Measurements from ENCODE around the gene PPP1R1B. TPM values are rescaled to one million over a fixed set of nuclear protein-coding genes. Genes with fewer than 3 reads are reported as not detected.

Gene PPP1R1B
- total RNA-seq = 0.11 and 3.5 TPM in 2 replicates

DNA sequence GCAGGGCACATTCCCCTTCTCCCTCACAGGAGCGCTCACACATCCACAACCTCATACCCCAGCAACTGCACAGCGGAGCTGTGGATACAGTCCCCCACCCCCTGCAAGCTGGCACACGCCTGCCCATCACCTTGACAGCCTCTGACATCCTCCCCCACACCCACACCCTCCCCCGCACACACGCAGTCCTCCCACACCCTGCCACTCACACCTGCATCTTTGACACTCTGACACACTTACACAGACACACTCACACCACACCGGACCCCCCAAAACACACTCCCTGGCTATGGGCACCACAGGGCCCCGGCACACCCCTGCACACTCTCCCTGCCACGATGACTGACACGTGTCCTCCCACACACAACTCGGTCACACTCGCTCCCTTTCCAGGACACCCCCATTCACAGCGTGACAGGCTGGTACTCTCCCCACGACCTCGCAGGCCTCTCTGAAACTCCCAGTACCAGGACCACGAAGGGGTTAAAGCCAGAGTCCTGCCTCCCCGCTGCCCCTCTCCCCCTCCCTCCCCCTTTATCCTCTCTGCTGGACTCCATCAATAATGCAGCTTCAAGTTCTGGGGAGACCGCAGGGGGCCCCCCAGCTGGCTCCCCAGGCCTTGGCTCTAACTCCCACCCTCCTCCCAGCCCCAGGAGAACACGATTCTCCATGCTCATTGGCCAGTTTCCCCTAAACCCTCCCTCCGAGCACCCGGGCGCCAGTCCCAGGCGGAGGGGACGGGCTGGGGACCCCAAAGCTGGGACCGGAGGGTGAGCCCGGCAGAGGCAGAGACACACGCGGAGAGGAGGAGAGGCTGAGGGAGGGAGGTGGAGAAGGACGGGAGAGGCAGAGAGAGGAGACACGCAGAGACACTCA, at the start of gene PPP1R1B:
PPP1R1B (plus strand) TSS at position 782 of the 876 bp plus-strand sequence. CDS start 441 bp downstream, outside the sequence.

DNA sequence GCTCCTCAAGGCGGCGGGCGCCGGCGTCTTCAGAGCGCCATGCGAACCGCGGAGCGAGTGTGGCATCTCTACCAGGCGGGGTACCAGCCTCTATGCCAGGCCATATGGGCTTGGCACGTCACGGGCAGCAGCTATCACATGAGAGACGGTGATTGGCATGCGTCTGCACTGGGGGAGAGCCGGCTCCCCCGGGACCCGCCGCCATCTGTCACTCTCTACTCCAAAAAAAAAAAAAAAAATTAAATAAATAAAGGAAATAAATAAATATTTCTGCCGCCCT, 19.0 kb upstream of the PPP1R1B start, which contains the start of gene NEUROD2:
NEUROD2 (minus strand) TSS at position 70 of the 280 bp plus-strand sequence. CDS start 1,321 bp downstream, outside the sequence.

DNA sequence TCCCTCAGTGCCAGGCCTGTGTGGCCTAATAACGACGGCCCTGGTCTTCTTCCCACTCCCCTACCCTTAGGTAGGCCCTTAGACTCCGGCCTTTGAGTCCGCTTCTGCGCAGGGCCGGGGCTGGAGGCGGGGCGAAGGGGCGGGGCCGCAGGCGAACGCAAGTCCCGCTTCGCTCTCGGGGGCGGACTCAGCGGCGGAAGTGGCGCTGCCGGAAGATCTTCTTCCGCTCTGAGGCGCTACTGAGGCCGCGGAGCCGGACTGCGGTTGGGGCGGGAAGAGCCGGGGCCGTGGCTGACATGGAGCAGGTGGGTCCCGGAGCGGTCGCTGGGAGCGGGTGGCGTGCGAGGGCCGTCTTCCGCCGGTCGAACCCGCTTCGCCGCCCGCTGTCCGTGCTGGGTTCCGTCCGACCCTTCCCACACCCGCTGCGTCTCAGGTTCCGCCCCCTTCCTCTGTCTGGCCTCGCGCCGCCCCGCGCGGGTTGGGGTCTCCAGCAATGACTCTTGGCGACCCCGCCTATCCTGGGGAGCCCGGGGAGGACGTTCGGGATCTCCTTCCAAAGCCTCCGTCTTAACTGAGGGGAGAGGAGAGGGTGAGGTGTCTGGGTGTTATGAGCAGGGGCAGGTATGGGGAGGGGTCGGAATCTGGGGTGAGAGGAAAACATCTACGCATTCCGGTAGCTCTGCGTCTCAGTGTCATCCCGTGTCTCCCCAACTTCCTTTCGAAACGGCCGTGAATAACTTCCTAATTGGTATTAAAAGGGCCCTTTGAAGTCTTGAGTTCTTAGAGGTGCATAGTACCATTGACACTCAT, 10.4 kb downstream of the PPP1R1B start, which contains the start of gene STARD3:
STARD3 (plus strand) TSS at position 218 of the 810 bp plus-strand sequence. CDS start 16,388 bp downstream, outside the sequence.

DNA sequence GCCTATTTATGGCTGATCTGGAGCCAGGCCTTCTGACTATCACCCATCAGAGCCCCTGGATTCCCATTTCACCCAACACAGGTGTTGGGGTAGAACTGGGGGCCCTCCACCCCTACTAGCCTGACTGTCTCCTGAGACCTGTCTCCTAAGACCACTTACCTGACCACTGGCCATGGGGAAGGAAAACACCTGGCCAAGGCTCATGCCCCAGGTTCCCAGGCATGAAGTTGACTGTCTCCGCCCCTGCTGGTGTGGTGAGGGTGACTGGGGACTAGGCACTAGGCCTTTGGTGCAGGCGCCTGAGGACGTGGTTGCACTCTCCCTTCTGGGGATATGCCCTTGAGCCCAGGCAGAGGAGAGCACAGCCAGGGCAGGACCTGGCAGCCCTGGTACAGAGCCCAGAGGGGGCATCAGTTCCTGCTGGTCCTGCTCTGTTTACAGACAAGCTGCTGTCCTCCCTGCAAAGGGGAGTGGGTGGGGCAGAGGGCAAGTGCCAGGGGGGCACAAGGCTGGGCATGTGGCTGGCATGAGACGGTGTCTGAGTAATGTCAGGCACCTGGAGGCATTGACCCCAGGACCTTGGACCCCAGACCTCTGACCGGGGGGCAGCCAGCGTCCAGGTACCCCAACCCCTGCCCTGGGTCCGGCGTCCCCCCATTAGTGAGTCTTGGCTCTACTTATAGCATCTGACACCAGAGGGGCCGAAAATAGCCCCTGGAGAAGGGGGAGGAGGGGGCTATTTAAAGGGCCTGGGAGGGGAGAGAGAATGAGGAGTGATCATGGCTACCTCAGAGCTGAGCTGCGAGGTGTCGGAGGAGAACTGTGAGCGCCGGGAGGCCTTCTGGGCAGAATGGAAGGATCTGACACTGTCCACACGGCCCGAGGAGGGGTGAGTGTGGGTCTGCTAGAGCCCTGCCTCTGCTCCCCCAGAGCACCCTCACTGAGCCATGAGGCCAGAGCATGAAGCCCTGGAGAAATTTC, 38.1 kb downstream of the PPP1R1B start, which contains the start of gene TCAP:
TCAP (plus strand) TSS at position 769 of the 981 bp plus-strand sequence; CDS start at position 780, 11 bp downstream.

DNA sequence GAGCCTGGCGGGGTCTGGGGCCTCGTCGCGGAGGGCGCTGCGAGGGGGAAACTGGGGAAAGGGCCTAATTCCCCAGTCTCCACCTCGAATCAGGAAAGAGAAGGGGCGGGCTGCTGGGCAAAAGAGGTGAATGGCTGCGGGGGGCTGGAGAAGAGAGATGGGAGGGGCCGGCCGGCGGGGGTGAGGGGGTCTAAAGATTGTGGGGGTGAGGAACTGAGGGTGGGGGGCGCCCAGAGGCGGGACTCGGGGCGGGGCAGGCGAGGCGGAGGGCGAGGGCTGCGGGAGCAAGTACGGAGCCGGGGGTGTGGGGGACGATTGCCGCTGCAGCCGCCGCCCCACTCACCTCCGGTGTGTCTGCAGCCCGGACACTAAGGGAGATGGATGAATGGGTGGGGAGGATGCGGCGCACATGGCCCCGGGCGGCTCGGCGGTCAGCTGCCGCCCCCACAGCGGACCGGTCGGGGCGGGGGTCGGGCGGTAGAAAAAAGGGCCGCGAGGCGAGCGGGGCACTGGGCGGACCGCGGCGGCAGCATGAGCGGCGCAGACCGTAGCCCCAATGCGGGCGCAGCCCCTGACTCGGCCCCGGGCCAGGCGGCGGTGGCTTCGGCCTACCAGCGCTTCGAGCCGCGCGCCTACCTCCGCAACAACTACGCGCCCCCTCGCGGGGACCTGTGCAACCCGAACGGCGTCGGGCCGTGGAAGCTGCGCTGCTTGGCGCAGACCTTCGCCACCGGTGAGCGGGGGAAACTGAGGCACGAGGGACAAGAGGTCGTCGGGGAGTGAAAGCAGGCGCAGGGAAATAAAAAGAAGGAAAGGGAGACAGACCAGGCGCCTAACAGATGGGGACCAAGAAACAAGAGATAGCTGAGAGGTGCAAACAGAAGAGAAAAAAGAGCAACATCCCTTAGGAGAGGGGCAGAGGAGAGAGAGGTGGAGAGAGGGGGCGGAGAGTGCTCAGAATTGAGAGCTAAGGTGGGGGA, 41.5 kb downstream of the PPP1R1B start, which contains the start of gene PNMT:
PNMT (plus strand) TSS at position 509 of the 980 bp plus-strand sequence; CDS start at position 532, 23 bp downstream.

Other genes starting within 250 kb of the PPP1R1B start
- 9.8 and 15.2 TPM in 2 replicates for gene FBXL20, start 225.3 kb upstream of the PPP1R1B start, total RNA-seq
- 13.3 and 23.5 TPM in 2 replicates for gene MED1, start 175.7 kb upstream of the PPP1R1B start, total RNA-seq
- 37.8 and 38.1 TPM in 2 replicates for gene CDK12, start 165.5 kb upstream of the PPP1R1B start, total RNA-seq
- not detected in 2 replicates for gene NEUROD2, start 19.0 kb upstream of the PPP1R1B start, total RNA-seq
- 60.5 and 65.2 TPM in 2 replicates for gene STARD3, start 10.2 kb downstream of the PPP1R1B start, total RNA-seq
- gene TCAP, start 38.4 kb downstream of the PPP1R1B start, total RNA-seq = 1.3 and 2.0 TPM in 2 replicates
- gene PNMT, start 41.5 kb downstream of the PPP1R1B start, total RNA-seq = 72.1 and 224 TPM in 2 replicates
- gene PGAP3, start 61.1 kb downstream of the PPP1R1B start, total RNA-seq = 16.2 and 34.5 TPM in 2 replicates
- 123 and 217 TPM in 2 replicates for gene ERBB2, start 73.1 kb downstream of the PPP1R1B start, total RNA-seq
- gene MIEN1, start 103.6 kb downstream of the PPP1R1B start, total RNA-seq = 23.2 and 35.6 TPM in 2 replicates
- 5.1 and 8.4 TPM in 2 replicates for gene GRB7, start 111.0 kb downstream of the PPP1R1B start, total RNA-seq
- under 0.01 and 0.43 TPM in 2 replicates for gene IKZF3, start 237.4 kb downstream of the PPP1R1B start, total RNA-seq
- not detected in 2 replicates for gene ZPBP2, start 241.2 kb downstream of the PPP1R1B start, total RNA-seq

All from placental epithelial cell (primary cell).